ENCODE measurements around the gene ITPA.

The ITPA gene

DNA sequence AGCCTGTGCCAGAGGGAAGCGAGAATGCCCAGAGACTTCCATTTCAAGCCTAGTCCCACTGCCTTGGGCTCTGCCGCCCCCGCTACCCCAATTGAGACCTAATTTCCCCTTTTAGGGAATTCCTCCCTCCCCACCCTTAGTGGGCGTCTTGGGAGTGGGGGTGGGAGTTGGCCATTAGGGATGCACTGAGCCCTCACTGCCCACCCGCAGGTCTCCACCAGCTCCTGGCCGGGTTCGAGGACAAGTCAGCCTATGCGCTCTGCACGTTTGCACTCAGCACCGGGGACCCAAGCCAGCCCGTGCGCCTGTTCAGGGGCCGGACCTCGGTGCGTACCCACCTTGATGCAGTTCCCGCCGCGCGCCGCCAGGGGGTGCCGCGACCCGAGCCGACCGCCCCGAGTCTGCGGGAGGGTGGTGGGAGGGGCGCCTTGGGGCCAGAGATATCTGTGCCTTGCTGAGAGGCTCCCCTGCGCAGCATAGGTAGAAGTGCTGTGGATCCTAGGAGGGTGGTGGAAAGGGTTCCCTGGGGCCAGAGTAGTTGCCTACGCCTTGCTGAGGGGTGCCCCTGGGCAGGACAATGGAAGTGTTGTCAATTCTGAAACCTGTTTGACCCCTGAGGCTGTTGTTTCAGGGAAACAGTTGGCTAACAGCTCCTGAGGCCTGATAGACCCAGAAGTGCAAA lies 9.2 kb downstream of the ITPA start:
- DNase-seq (ENCODE audit: low read depth in 1 of 2, low spot score in 1 of 2): peak; percentile 58 to 69
- no peak for TF ChIP-seq JUND (IDR thresholded peaks at IDR 0.05; ENCODE audit: low read depth)
- in situ Hi-C loops (cut with HindIII; ENCODE audit: low pct_unique_long_range_greater_than_20kb, low sequenced_read_pairs): no loop called here

DNA sequence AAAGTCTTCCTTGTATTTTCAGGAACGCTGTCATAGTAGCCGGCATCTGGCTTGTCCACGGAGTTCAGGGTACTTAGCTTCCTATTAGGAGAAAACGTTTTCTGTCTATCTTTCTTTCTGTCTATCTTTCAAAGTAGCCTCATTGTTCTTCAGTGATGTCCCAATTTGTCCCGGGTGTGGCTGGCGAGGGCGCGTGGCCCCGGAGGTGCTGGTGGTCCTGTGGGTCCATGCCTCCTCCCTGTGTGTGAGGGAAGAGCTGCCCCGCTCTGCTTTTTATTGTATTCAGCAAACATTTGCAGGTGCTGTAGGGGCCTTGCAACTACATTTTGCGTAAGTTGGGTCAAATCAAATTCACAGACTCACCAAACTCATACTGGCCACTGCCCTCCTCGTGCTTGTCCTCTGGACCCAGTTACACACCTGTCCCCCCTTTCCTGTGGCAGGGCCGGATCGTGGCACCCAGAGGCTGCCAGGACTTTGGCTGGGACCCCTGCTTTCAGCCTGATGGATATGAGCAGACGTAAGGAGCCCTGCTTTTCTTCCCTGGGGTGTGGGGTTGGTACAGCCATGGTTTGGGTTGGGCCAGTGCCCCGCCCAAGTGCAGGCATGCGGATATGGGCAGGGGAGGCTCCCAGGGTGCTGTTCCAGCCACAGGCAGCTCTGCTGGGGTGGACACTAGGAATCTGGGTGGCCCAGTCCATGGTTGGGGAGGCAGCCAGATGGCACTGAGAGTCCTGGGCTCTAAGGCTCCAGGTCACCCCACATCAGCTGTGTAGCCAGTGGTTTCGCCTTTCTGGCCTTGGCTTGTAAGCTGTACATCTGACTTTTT lies 12.3 kb downstream of the ITPA start:
- TF ChIP-seq JUND (IDR thresholded peaks at IDR 0.05; ENCODE audit: low read depth): no peak
- DNase-seq (ENCODE audit: low read depth in 1 of 2, low spot score in 1 of 2): no peak
- in situ Hi-C loops (cut with HindIII; ENCODE audit: low pct_unique_long_range_greater_than_20kb, low sequenced_read_pairs): no loop called here

DNA sequence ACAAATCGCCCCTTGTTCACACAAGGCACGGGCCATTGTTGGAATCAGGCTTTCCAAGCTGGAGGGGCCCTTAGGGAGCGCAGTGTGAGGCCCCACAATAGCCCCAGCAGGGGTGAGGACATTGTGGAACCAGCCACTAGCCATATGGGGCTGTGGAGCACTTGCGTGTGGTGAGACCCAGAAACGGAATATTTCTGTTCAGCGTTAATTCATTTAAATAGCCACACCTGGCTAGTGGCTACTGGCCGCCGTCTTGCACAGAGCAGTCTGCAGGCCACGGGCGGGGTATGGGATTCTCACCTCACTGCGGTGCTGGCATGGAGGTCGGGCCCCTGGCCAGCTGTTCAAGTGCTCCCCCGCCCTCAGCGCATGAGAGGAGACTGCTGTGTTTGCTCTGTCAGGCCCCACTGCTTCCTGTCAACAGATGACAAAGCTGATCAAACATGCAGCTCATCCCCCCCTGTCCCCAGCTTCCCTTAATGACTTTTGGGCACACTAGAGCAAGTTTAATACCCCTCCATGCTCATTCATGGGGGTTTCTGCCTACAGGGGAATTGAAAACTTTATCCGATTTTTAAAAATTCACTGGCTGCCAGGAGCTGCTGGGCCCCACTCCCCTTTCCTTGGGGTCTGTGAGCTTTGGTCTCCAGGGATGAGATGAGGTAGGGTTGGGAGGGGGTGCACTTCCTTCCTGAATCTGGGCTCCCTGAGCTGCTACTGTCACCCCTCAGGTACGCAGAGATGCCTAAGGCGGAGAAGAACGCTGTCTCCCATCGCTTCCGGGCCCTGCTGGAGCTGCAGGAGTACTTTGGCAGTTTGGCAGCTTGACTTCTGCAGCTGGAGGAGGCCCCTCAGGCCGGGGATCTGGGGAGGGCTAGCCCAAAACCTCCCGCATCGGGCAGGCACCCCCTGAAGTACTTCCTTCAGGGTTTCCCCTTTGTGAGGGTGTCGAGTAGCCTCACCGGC lies 13.6 kb downstream of the ITPA start:
- in situ Hi-C loops (cut with HindIII; ENCODE audit: low pct_unique_long_range_greater_than_20kb, low sequenced_read_pairs): no loop called here
- DNase-seq (ENCODE audit: low read depth in 1 of 2, low spot score in 1 of 2): peak in 1 of 2 experiments; percentile 51
- no peak for TF ChIP-seq JUND (IDR thresholded peaks at IDR 0.05; ENCODE audit: low read depth)

DNA sequence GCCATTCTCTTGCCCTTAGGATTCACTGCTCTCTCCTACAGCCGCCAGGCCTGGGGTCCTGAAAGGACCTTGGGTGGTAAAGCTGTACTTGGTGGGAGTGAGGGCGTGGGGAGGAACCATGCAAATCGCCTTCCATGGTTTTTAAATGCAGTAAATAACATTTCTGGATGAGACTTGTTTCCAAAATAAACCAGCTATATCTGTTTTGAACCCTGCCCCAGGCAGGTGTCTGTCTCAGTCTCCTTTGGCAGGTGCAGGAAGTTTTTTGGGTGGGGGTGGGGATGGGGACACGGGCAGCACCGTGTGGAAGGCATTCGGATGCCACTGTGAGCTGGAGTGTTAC lies 14.3 kb downstream of the ITPA start:
- DNase-seq (ENCODE audit: low read depth in 1 of 2, low spot score in 1 of 2): no peak
- in situ Hi-C loops (cut with HindIII; ENCODE audit: low pct_unique_long_range_greater_than_20kb, low sequenced_read_pairs): no loop called here
- TF ChIP-seq JUND (IDR thresholded peaks at IDR 0.05; ENCODE audit: low read depth): no peak

DNA sequence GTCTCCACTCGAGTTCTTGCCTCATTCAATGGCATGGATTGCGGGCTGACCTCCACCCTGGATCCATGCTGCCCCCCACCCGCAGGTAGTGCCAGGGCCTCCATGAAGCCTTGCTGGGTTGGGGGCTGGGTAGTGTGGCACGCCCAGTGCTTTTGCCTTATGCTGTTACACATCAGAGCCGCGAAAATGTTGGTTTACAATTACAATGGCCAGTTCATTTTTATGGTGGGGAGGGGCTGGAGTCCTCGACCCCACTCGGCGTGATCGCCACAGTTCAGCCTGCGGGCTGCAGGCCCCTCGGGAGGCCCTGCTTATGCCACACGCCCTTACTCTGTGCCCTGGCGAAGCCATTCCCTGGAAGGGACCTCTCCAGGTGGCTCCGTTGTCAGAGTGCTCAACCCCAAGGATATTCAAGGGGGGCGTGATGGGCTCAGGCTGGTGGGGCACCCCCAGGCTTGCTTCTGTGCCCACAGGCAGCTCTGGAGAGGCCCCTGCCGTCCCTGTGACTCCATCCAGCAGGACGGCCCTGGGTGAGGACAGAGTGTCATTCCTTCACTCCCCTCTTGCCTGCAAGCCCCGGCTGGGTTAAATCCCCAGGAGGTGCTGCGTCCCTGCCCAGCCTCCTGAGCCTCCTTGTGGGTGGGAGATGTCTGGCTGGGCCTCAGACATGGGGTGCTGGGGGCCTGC lies 14.8 kb downstream of the ITPA start:
- no peak for DNase-seq (ENCODE audit: low read depth in 1 of 2, low spot score in 1 of 2)
- in situ Hi-C loops (cut with HindIII; ENCODE audit: low pct_unique_long_range_greater_than_20kb, low sequenced_read_pairs): no loop called here
- TF ChIP-seq JUND (IDR thresholded peaks at IDR 0.05; ENCODE audit: low read depth): no peak

DNA sequence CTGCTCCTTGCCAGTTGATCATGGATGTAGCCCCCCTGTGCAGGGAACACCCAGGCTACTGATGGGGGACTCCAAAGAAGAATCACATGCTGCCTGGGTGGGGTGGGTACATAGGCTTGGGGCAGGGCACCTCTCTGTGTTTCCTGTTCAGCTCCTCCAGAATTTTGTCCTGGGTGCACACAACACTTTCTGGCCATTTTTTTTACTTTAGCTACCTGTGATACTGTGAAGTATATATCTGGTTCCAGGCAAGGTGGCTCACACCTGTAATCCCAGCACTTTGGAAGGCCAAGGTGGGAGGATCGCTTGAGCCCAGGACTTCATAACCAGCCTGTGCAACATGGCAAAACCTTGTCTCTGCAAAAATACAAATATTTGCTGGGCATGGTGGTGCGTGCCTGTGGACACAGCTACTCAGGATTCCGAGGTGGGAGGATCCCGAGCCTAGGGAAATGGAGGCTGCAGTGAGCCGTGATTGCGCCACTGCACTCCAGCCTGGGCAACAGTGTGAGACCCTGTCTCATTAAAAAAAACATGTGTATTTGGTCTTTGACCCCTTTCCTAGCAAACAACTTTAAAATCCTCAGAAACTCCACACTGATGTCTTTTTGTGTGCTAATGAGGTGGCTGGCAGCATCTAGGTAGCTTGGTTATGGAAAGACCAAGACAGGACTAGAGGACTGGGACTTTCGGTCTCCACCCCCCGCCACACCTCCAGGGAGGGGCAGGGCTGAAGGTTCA lies 15.6 kb downstream of the ITPA start:
- in situ Hi-C loops (cut with HindIII; ENCODE audit: low pct_unique_long_range_greater_than_20kb, low sequenced_read_pairs): no loop called here

DNA sequence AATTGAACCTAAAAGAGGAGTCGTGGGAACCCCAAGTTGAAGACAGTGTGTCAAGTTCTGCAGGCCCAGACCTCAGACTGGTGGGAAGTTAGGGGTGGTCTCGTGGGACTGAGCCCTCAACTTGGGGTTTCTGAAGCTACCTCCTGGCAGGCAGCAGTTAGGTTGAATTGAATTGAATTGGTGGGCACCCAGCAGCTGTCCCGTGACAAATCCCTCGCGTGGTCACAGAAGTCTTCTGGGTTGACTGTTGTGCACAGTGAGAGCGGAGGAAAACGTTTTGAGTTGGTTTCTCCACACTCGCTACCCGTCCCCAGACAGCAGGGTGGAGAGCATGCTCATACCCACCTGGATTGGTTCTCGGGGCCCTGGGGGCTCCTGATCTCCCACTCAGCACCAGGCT lies 16.8 kb downstream of the ITPA start:
- no peak for DNase-seq (ENCODE audit: low read depth in 1 of 2, low spot score in 1 of 2)
- no peak for TF ChIP-seq JUND (IDR thresholded peaks at IDR 0.05; ENCODE audit: low read depth)
- in situ Hi-C loops (cut with HindIII; ENCODE audit: low pct_unique_long_range_greater_than_20kb, low sequenced_read_pairs): no loop called here

More for the DNA sequence above, 15.6 kb downstream of the ITPA start:
- DNase-seq (ENCODE audit: low read depth in 1 of 2, low spot score in 1 of 2): no peak
- no peak for TF ChIP-seq JUND (IDR thresholded peaks at IDR 0.05; ENCODE audit: low read depth)

DNA sequence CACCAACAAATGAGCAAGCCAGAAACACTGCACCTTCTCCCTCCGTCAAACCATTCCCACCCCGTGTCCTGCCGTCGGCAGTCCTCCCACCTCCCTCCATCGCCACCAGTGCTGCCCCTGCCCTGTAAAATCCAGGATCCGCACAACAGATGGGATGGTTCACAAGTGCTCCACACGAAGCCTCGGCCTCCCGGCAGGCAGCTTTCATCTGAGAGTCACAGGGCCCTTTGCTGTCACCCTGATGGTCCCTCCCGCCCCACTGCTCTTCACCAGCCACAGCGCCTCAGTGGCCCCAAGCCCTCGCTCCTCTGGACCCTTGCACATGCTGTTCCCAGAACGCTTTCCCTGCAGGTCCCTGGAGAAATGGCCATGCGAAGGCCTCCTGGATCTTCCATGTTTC lies 17.6 kb downstream of the ITPA start:
- in situ Hi-C loops (cut with HindIII; ENCODE audit: low pct_unique_long_range_greater_than_20kb, low sequenced_read_pairs): no loop called here
- no peak for TF ChIP-seq JUND (IDR thresholded peaks at IDR 0.05; ENCODE audit: low read depth)
- no peak for DNase-seq (ENCODE audit: low read depth in 1 of 2, low spot score in 1 of 2)

DNA sequence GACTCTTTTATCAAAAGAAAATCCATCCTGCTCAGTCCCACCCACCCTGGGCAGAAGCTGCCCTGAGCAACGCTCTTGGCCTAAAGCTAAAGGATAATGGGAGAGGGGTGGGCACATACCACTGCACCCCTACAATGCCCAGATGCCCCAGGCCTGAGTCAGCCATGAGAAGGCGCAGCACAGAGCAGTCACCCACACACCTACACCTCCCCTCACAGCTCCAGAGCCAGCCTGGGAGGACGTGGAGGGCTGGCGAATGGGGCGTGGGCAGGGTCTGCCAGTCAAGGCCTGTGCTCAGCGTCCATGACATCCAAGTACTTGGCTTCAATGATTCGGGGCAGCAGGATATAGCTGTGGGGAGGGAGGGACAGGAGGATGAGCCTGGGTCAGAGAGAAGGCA lies 18.2 kb downstream of the ITPA start:
- no peak for TF ChIP-seq JUND (IDR thresholded peaks at IDR 0.05; ENCODE audit: low read depth)
- no peak for DNase-seq (ENCODE audit: low read depth in 1 of 2, low spot score in 1 of 2)
- in situ Hi-C loops (cut with HindIII; ENCODE audit: low pct_unique_long_range_greater_than_20kb, low sequenced_read_pairs): no loop called here

DNA sequence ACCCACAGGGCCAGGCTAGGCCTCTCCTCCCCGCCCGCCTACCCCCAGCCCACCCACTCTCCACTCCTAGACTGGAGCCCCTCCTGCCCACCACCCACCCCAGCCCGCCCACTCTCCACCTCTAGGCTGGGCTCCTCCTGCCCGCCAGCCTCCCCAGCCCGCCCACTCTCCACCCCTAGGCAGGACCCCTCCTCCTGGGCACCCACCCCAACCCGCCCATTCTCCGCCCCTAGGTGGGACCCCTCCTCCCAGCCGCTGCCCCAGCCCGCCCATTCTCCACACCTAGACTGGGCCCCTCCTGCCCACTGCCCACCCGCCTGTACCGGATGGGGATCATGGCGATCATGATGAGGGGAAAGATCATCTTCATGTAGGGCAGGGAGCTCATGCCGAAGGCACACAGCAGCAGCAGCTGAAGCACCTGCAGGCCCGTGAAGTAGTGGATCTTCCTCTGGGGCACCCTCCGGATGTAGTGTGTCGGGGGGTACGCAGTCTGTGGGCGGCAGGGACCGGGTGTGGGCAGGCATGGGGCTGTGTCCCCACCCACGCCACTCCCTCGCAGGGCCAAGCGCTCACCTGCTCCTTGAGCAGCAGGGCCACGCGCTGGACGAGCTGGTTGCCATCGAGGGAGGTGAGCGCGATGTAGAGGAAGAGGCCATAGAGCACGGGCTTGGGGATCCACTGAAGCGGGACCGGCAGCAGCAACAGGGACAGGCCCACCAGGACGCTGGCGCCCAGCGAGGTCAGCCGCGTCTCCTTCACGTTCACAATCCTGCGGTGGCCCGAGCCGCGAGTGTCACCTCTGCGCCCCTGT lies 18.8 kb downstream of the ITPA start:
- no peak for DNase-seq (ENCODE audit: low read depth in 1 of 2, low spot score in 1 of 2)
- in situ Hi-C loops (cut with HindIII; ENCODE audit: low pct_unique_long_range_greater_than_20kb, low sequenced_read_pairs): no loop called here
- no peak for TF ChIP-seq JUND (IDR thresholded peaks at IDR 0.05; ENCODE audit: low read depth)

DNA sequence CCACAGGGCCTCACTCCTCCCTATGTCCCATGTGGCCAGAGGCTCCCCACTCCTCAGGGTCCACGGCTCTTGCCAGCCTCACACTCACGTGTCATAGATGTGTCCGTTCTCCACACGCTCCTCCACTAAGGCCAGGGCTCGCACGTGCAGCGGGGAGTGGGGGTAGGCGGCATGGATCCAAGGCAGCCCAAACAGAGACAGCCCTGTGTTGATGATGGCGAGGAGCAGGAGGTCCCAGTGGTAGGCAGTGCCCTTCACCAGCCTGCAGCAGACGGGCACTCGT lies 19.4 kb downstream of the ITPA start:
- in situ Hi-C loops (cut with HindIII; ENCODE audit: low pct_unique_long_range_greater_than_20kb, low sequenced_read_pairs): no loop called here
- TF ChIP-seq JUND (IDR thresholded peaks at IDR 0.05; ENCODE audit: low read depth): no peak
- no peak for DNase-seq (ENCODE audit: low read depth in 1 of 2, low spot score in 1 of 2)

All from T47D (cell line).